ENCODE results near the gene CLIC3. TPM values are rescaled to one million over a fixed set of nuclear protein-coding genes. Genes with fewer than 3 reads are reported as not detected.

CLIC3 gene
- total RNA-seq, 1 donor = 2.5 TPM

- no peaks in the 10 kb centered on the region for H3K4me1 ChIP-seq (ENCODE audit: insufficient read depth, low read length)
- no peak for DNase-seq (ENCODE audit: insufficient read length, low spot score, missing footprints)
- no peak overlapping the region for H3K4me3 ChIP-seq (ENCODE audit: insufficient read depth, low read length)
- H3K79me2 ChIP-seq (ENCODE audit: insufficient read depth, low read length) = no peaks in the 10 kb centered on the region
- H4K20me1 ChIP-seq (ENCODE audit: insufficient read depth, low read length) = peaks cover 11% of the 10 kb centered on the region
- no peak overlapping the region for H3K27ac ChIP-seq (ENCODE audit: low read depth, low read length)
- no peaks in the 10 kb centered on the region for H3K36me3 ChIP-seq (ENCODE audit: insufficient read depth, low read length)
- H2AFZ ChIP-seq (ENCODE audit: low read length) = no peak overlapping the region
- no peak for TF ChIP-seq CTCF (IDR thresholded peaks at IDR 0.05; ENCODE audit: extremely low read depth, low read depth, low read length)
- H3K9me3 ChIP-seq (ENCODE audit: low read depth, low read length) = no peaks in the 10 kb centered on the region
- no peaks in the 10 kb centered on the region for H3K27me3 ChIP-seq (ENCODE audit: insufficient read depth, low read length)
- H3K4me2 ChIP-seq (ENCODE audit: insufficient read depth, low read length) = no peak overlapping the region
Observed at GRCh38 chr9:137021568-137021978, 25.2 kb upstream of the CLIC3 start.

GRCh38 chr9:137020771-137021567, 24.6 kb upstream of the CLIC3 start:
- no peak overlapping the region for H2AFZ ChIP-seq (ENCODE audit: low read length)

GRCh38 chr9:137019891-137020683, 23.7 kb upstream of the CLIC3 start:
- Histone ChIP-seq H2AFZ (ENCODE audit: low read length) (no peak overlapping the region), H3K4me2 (ENCODE audit: insufficient read depth, low read length) (no peak overlapping the region), H3K9me3 (ENCODE audit: low read depth, low read length) (no peaks in the 10 kb centered on the region), H3K27ac (ENCODE audit: low read depth, low read length) (no peak overlapping the region), H4K20me1 (ENCODE audit: insufficient read depth, low read length) (peaks cover 6% of the 10 kb centered on the region), H3K79me2 (ENCODE audit: insufficient read depth, low read length) (no peaks in the 10 kb centered on the region), H3K27me3 (ENCODE audit: insufficient read depth, low read length) (no peaks in the 10 kb centered on the region), H3K36me3 (ENCODE audit: insufficient read depth, low read length) (no peaks in the 10 kb centered on the region), H3K4me3 (ENCODE audit: insufficient read depth, low read length) (no peak overlapping the region), H3K4me1 (ENCODE audit: insufficient read depth, low read length) (no peaks in the 10 kb centered on the region)
- TF ChIP-seq CTCF (IDR thresholded peaks at IDR 0.05; ENCODE audit: extremely low read depth, low read depth, low read length) = no peak
- DNase-seq (ENCODE audit: insufficient read length, low spot score, missing footprints) = no peak

More at GRCh38 chr9:137020771-137021567, 24.6 kb upstream of the CLIC3 start:
- no peak overlapping the region for H3K27ac ChIP-seq (ENCODE audit: low read depth, low read length)
- no peak for DNase-seq (ENCODE audit: insufficient read length, low spot score, missing footprints)
- no peak overlapping the region for H3K4me2 ChIP-seq (ENCODE audit: insufficient read depth, low read length)
- no peaks in the 10 kb centered on the region for H3K79me2 ChIP-seq (ENCODE audit: insufficient read depth, low read length)
- no peaks in the 10 kb centered on the region for H3K9me3 ChIP-seq (ENCODE audit: low read depth, low read length)
- no peaks in the 10 kb centered on the region for H3K4me1 ChIP-seq (ENCODE audit: insufficient read depth, low read length)
- no peak for TF ChIP-seq CTCF (IDR thresholded peaks at IDR 0.05; ENCODE audit: extremely low read depth, low read depth, low read length)
- H4K20me1 ChIP-seq (ENCODE audit: insufficient read depth, low read length) = peaks cover 9% of the 10 kb centered on the region
- H3K4me3 ChIP-seq (ENCODE audit: insufficient read depth, low read length) = no peak overlapping the region
- no peaks in the 10 kb centered on the region for H3K27me3 ChIP-seq (ENCODE audit: insufficient read depth, low read length)
- no peaks in the 10 kb centered on the region for H3K36me3 ChIP-seq (ENCODE audit: insufficient read depth, low read length)
